Measurements from ENCODE around the gene SHROOM4.

GRCh38 chrX:50719614-50720013, 94.4 kb downstream of the SHROOM4 start:
- no peak for TF ChIP-seq POLR2A (IDR thresholded peaks at IDR 0.05)
- no peak for TF ChIP-seq CTCF (IDR thresholded peaks at IDR 0.05)
